Glutamatergic neuron (in vitro differentiated cells): Measurements from ENCODE around the gene ZDHHC13. TPM values are rescaled to one million over a fixed set of nuclear protein-coding genes. Genes with fewer than 3 reads are reported as not detected.

ENCODE experiments used
- DNase-seq: peaks from one replicate; pipeline ENCODE4 v3.0.0; 2022
- H3K27ac Mint-ChIP-seq: one replicate; pipeline ENCODE4 v1.8.0; 2020; ENCODE audit warnings: mild to moderate bottlenecking, mixed read lengths, inconsistent platforms; ENCODE audit not compliant: unreplicated experiment
- H3K27me3 Mint-ChIP-seq: one replicate; pipeline ENCODE4 v1.8.0; 2020; ENCODE audit warnings: mild to moderate bottlenecking, moderate library complexity, mixed read lengths, inconsistent platforms; ENCODE audit not compliant: unreplicated experiment
- H3K36me3 Mint-ChIP-seq: one replicate; pipeline ENCODE4 v1.8.0; 2020; ENCODE audit warnings: mild to moderate bottlenecking, mixed read lengths, inconsistent platforms; ENCODE audit not compliant: unreplicated experiment
- H3K4me1 Mint-ChIP-seq: one replicate; pipeline ENCODE4 v1.8.0; 2020; ENCODE audit warnings: mild to moderate bottlenecking, low read depth, mixed read lengths, inconsistent platforms; ENCODE audit not compliant: unreplicated experiment
- H3K4me3 Mint-ChIP-seq: one replicate; pipeline ENCODE4 v1.8.0; 2020; ENCODE audit warnings: mild to moderate bottlenecking, mixed read lengths, inconsistent platforms; ENCODE audit not compliant: unreplicated experiment
- H3K9me3 Mint-ChIP-seq: one replicate; pipeline ENCODE4 v1.8.0; 2020; ENCODE audit warnings: mild to moderate bottlenecking, moderate library complexity, mixed read lengths, inconsistent platforms; ENCODE audit not compliant: unreplicated experiment
- long read RNA-seq: library from polyadenylated mRNA; unstranded; transcript quantifications from one replicate; pipeline ENCODE4 v2.0.0, GENCODE V29; 2020; ENCODE audit not compliant: unreplicated experiment
- total RNA-seq: library from RNA; stranded (reverse); fragmentation: NEBNext Ultra II Directional; extraction: Animal tissue kit (Norgen Biotek cat#: 25700); gene quantifications from one replicate; pipeline ENCODE4 v1.2.1, GENCODE V29; 2021; ENCODE audit not compliant: unreplicated experiment
- TF ChIP-seq, protein P1 (sequence below): fragments of 200-600 bp; sonication (generic); IDR thresholded peaks from one replicate; pipeline ENCODE4 v1.5.0; 2021; ENCODE audit not compliant: partially characterized antibody, unreplicated experiment

The ZDHHC13 gene, protein sequence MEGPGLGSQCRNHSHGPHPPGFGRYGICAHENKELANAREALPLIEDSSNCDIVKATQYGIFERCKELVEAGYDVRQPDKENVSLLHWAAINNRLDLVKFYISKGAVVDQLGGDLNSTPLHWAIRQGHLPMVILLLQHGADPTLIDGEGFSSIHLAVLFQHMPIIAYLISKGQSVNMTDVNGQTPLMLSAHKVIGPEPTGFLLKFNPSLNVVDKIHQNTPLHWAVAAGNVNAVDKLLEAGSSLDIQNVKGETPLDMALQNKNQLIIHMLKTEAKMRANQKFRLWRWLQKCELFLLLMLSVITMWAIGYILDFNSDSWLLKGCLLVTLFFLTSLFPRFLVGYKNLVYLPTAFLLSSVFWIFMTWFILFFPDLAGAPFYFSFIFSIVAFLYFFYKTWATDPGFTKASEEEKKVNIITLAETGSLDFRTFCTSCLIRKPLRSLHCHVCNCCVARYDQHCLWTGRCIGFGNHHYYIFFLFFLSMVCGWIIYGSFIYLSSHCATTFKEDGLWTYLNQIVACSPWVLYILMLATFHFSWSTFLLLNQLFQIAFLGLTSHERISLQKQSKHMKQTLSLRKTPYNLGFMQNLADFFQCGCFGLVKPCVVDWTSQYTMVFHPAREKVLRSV
- total RNA-seq: 21.9 TPM
- long read RNA-seq, transcript ZDHHC13-202 (17 exons, 2,445 nt): major isoform, 7 of 15 reads
- long read RNA-seq, partial matches to known transcripts: 0 of 15 reads
- long read RNA-seq, other reads (novel, unspliced or antisense): 5 of 15 reads

DNA sequence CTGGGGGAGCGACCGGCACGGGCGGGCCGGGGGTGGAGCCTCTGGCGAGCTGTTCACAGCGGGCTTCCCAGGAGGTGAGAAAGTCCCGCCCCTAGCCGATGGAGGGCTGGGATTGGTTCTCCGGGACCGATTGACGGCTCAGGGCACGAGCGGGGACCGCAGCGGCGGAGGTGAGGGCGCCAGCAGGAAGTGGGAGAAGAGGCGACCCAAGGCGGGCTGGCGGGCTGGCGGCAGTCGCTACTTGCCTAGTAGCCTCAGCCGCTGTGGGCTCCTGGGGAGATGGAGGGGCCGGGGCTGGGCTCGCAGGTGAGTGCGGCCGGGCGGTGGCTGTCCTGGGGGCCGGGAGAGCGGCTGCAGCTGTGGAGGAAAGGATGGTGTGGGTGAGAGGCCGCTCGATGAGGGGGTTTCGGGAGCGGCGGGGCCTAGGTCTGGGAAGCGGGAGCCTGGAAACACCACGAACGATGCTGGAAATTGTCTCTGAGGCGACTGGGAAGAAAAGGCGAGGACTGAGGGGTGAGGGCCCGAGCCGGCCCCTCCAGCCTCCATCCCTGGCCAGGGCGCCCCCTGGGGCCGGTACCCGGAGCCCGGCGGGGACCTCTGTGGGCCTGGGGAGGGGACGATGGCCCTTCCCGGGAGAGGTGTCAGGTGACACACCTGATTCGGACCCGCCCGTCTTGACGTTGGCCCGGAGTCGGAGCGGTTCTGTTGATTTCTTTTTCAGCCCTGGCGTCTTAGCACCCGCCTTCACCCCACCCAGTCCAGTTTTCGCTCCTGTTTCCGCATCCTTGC lies at the start of gene ZDHHC13:
TSS of gene ZDHHC13 (plus strand) at position 198 of the 789 bp plus-strand sequence. CDS start at position 280, 82 bp downstream.
- H3K4me1 Mint-ChIP-seq: no peaks in the 10 kb centered on the region
- H3K4me3 Mint-ChIP-seq: peak within 1 kb of the TSS; percentile 91
- TF ChIP-seq, protein P1, sequence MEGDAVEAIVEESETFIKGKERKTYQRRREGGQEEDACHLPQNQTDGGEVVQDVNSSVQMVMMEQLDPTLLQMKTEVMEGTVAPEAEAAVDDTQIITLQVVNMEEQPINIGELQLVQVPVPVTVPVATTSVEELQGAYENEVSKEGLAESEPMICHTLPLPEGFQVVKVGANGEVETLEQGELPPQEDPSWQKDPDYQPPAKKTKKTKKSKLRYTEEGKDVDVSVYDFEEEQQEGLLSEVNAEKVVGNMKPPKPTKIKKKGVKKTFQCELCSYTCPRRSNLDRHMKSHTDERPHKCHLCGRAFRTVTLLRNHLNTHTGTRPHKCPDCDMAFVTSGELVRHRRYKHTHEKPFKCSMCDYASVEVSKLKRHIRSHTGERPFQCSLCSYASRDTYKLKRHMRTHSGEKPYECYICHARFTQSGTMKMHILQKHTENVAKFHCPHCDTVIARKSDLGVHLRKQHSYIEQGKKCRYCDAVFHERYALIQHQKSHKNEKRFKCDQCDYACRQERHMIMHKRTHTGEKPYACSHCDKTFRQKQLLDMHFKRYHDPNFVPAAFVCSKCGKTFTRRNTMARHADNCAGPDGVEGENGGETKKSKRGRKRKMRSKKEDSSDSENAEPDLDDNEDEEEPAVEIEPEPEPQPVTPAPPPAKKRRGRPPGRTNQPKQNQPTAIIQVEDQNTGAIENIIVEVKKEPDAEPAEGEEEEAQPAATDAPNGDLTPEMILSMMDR: no peak
- no peaks in the 10 kb centered on the region for H3K27me3 Mint-ChIP-seq
- no peaks in the 10 kb centered on the region for H3K36me3 Mint-ChIP-seq
- H3K27ac Mint-ChIP-seq: no peak within 1 kb of the TSS
- H3K9me3 Mint-ChIP-seq: no peaks in the 10 kb centered on the region
- peak; percentile 96 for DNase-seq

DNA sequence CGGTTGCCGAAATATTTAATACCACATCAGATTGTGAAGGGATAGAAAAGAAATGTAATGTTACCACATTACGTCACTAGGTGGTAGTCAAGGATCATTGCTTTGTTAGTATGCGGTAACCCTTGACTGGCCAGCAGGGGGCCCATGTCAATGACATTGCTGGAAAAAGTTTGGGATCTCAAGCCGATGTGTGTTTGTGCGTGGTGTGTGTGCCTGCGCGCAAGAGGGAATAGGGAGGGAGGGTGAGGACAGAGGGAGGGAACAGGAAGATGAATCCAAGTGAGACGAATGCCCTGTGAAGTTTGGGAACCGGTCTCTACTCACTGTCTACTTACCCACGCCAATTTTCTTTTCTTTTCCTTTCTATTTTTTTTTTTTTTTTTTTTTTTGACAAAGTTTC lies 45.7 kb upstream of the ZDHHC13 start:
- Mint-ChIP-seq H3K4me1 (peaks cover 4% of the 10 kb centered on the region), H3K27me3 (peaks cover 5% of the 10 kb centered on the region), H3K36me3 (peaks cover 10% of the 10 kb centered on the region), H3K4me3 (no peak overlapping the region), H3K27ac (no peak overlapping the region), H3K9me3 (peaks cover 5% of the 10 kb centered on the region)
- peak; percentile 77 for DNase-seq
- TF ChIP-seq, protein P1: peak; percentile 94

DNA sequence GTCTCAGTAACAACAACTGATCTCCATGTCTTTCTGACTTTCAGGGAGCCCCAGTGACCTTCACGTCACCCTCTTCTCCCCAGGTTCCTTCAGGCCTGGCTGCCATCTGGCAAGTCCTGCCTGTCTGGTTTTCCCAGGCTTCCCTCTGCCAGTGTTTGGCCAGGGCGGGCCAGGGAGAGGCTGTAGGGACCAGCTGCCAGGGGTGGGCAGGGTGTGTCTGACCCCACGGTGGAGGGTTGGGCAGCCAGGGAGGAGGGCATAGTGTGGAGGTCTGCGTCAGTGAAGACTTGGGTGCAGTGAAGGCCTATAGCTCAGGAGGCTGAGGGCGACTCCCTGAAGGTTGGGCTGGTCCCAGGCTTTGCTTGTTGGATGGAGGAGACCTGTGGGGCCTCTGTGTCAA lies 44.5 kb upstream of the ZDHHC13 start:
- Mint-ChIP-seq H3K9me3 (peaks cover 5% of the 10 kb centered on the region), H3K27ac (no peak overlapping the region), H3K4me1 (peaks cover 4% of the 10 kb centered on the region), H3K36me3 (peaks cover 10% of the 10 kb centered on the region), H3K27me3 (peaks cover 5% of the 10 kb centered on the region), H3K4me3 (no peak overlapping the region)
- TF ChIP-seq, protein P1: no peak
- DNase-seq: peak; percentile 19

DNA sequence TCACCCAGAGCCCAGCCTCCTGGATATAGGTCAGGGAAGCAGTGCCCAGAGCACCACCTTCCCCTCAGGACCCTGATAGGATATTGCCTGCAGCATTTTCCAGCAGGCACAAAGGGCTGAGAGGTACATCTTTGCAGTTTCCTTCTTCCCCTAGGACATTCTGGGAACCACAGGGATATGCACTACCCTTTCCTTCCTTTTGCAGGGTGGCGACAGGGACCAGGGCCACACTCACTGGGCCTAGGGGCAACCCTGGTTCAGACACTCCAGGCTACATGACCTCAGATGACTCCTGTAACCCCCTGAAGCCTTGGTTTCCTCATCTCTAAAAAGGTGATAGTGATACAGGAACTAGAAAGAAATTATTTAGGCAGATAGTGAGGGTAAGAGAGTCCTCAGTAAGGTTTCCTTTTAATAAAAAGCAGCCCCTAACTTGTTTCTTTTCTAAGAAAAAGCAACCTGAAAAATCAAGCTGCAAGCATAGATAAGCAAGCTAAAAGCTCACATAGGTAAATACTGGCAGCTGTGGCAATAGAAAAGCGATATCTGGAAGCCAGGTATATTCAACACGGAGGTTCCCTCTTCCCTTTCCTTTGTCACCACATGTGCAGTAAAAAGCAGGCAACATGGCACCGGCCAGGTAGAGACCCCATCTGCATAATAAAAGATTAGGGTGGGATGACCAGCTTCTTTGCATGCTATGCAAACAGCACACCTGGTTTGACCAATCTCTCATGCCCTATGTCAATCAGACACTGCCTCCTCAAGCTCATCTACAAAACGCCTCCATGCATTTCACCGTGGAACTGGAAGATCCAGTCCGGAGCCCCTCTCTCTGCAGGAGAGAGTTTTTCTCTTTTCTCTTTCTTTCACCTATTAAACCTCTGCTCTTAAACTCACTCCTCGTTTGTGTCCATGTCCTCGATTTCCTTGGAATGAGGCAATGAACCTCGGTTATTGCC lies 43.2 kb upstream of the ZDHHC13 start:
- peaks cover 5% of the 10 kb centered on the region for H3K27me3 Mint-ChIP-seq
- DNase-seq: no peak
- peaks cover 5% of the 10 kb centered on the region for H3K36me3 Mint-ChIP-seq
- no peak overlapping the region for H3K27ac Mint-ChIP-seq
- TF ChIP-seq, protein P1: no peak
- H3K9me3 Mint-ChIP-seq: peaks cover 7% of the 10 kb centered on the region
- H3K4me3 Mint-ChIP-seq: no peak overlapping the region
- peaks cover 4% of the 10 kb centered on the region for H3K4me1 Mint-ChIP-seq
